NCI-H345 (cell line): ENCODE results near the gene MAP3K9.

Source experiments
- DNase-seq: peaks from one replicate; lab custom pipeline; 2025; lab: John Stamatoyannopoulos, UW

The MAP3K9 gene

DNA sequence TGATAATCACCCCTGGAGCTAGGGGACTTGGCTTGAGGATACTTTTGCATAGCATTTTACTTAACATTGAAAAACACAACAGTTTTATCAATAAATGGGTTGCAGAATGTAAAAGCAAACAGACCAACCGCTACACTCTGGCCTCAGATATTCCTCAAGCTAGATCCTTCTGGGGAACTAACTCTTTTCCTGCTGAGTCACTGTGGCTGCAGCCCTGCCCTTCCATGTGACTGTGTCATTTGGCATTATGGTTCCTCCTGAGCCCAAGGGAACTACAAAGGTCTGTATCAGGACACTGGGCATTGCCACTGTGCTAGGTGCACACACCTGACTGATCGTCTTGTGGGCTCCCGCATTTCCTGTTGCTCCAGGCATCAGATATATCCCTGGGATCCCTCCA lies 111.0 kb downstream of the MAP3K9 start:
- no peak for DNase-seq

DNA sequence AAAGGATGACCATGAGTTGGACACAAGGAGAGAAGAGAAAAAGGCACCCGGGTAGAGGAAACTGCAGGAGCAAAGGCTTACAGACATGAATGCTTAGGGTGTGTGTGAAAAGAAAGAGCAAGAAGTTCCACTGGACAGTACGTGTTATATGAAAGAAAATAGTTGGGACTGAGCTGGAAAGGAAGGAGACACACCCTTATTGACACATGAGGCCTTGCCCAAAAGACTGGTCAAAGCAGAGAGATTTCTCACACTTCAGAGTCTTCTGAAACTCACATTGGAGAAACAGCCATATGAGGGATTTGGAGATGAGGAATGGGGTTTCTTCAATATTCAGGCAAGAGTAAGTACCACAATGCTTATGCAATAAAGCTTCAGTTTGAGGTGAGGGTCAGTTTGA lies 111.6 kb downstream of the MAP3K9 start:
- DNase-seq = no peak

DNA sequence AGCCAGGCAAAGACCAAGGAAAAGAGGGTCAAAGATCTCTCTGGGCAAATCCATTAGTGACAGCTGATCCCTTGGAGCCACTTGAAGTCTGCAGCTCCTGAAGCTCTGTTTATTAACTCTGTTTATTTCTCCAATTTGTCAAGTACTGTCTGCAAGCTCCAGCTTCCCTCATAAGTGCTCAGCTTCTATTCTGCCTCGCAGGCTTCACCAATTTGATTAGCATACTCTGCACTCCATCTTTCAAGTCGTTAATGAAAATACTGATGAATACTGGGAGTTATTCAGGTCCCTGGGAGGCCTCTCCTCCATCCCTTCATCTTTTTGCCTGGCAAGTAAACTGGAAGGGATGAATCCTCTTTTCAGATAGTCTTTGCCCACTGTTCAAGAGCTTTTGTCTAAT lies 113.3 kb downstream of the MAP3K9 start:
- DNase-seq = no peak

DNA sequence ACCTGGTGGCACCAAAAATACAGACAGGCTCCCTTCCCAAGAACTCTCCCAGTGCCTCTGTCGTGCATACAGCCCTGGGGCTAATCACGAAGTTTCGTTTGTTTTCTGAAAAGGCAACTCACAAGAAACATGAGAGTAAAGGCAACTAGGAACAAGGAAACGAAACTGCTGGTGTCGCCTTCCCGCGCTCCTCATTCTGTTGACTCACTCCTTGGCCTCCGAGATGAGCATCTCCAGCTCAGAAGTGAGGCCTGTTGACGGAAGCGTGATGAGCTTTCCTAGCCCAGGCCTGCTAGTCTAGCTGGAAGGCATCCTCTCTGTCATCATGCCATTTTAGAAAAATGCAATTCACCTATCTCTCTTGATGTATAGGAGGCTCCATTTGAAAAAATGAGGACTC lies 117.1 kb downstream of the MAP3K9 start:
- DNase-seq = no peak

DNA sequence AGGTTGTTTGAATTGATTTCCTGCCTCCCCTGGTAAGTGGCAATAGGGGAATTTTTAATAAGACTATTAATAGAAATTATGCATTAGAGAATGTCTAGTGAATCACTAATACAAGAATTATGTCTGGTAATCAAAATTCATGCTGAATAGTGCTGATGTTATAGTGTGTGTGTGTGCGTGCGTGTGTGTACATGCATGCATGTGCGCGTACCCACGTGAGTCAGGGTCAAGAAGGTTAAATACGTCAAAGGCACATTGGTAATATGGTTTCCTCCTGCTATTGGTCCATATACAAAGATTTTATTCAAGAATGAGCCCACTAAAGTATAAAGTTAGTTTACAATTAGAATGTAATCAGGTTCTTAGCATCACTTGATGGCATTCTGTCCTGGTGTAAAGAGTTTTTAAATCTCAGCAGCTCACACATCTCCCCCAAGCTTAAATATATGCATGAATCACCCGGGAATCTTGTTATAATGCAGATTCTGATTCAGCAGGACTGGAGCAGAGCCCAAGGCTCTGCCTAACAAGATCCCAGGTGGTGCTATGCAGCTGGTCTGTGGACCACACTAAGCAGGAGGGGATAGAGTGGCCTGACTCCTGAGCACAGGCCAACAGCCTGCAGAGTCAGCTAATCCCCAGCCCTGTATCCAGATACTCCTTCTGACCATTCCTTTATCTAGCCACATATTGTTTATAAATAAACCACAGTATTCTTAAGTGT lies 123.7 kb downstream of the MAP3K9 start:
- no peak for DNase-seq

DNA sequence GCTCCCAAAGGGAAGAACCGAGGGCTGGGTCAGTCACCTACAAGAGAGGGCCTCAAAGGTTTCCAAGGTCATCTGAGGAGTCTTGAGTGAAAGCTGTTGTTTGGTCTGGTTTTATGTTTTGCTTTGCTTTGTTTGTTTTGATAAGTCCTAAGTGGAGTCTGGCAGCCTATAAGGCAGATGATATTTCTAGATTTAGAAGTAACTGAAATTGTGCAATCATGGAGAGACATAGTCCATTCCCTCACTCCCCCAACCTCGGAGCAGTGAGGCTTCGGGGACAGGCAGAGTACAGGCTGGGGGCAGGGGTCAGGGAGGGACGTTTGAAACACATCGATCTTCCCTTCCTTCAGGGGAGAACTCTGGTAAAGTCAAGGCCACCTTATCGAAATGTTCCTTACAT lies 125.3 kb downstream of the MAP3K9 start:
- no peak for DNase-seq

DNA sequence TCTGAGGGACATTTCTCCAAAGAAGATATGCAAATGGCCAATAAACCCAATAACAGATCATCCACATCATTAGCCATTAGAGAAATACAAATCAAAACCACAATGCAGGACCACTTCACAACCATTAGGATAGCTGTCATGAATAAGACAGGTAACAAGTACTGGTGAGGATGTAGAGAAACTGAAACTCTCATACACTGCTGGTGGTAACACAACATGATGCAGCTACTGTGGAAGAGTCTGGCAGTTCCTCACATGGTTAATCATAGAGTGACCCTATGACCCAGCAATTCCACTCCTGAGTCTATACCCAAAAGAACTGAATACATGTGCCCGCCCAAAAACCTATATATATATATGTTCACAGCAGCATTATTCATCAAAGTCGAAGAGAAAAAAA lies 128.6 kb downstream of the MAP3K9 start:
- no peak for DNase-seq

DNA sequence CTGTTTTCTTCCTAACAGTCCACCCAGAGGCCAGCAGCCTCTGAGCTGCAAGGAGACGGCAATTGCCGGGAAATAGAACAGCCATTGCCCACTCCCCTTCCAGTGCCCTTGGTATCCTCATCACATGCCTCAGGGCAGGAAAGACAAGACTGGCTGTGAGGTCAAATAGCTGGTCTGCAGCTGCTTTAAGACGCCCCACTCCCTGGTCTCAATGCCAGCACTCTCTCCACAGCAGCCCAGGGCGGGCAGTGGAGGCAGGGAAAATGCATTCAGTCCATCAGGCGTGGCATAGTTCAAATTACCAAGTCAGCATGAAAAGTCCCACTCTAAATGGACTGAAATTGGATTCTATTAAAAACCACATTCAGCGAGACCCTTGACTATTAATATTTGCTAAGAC lies 132.0 kb downstream of the MAP3K9 start:
- no peak for DNase-seq
